D721Med (cell line): ENCODE results near the gene WIPF3.

Source experiments
- DNase-seq: peaks from one replicate; pipeline ENCODE4 v3.0.0; 2011; ENCODE audit warnings: low spot score; ENCODE audit not compliant: insufficient read length
- FAIRE-seq: peaks from 2 replicates; lab custom pipeline; 2011; peaks lifted over from hg19 to GRCh38; lab: Jason Lieb, UNC
- TF ChIP-seq, protein P1 (sequence below): IDR thresholded peaks from 2 replicates; pipeline ENCODE4 v1.5.1; 2012; ENCODE audit warnings: mild to moderate bottlenecking, control low read depth; ENCODE audit not compliant: insufficient read depth; ENCODE audit errors: missing control alignments

The WIPF3 gene

DNA sequence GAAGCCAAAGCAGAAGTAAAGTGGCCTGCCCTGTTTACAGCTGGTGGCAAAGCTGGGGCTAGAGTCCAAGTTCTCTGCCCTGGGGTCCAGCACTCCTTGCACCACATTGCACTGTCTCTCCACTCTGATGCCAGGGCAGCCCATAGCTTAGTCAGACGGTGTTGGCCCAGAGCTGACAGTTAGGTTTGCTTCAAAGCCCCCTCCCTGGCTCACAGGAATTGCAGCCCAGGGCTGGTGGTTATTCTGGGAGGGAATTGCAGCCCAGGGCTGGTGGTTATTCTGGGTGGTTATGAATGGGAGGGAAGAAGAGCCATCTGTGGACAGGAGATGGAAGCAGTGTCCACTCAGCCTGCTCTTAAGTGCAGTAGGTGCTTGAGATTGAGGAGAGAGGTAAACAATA lies 94.4 kb downstream of the WIPF3 start:
- TF ChIP-seq, protein P1, sequence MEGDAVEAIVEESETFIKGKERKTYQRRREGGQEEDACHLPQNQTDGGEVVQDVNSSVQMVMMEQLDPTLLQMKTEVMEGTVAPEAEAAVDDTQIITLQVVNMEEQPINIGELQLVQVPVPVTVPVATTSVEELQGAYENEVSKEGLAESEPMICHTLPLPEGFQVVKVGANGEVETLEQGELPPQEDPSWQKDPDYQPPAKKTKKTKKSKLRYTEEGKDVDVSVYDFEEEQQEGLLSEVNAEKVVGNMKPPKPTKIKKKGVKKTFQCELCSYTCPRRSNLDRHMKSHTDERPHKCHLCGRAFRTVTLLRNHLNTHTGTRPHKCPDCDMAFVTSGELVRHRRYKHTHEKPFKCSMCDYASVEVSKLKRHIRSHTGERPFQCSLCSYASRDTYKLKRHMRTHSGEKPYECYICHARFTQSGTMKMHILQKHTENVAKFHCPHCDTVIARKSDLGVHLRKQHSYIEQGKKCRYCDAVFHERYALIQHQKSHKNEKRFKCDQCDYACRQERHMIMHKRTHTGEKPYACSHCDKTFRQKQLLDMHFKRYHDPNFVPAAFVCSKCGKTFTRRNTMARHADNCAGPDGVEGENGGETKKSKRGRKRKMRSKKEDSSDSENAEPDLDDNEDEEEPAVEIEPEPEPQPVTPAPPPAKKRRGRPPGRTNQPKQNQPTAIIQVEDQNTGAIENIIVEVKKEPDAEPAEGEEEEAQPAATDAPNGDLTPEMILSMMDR, result no peak
- DNase-seq, result no peak
- FAIRE-seq, result no peak

DNA sequence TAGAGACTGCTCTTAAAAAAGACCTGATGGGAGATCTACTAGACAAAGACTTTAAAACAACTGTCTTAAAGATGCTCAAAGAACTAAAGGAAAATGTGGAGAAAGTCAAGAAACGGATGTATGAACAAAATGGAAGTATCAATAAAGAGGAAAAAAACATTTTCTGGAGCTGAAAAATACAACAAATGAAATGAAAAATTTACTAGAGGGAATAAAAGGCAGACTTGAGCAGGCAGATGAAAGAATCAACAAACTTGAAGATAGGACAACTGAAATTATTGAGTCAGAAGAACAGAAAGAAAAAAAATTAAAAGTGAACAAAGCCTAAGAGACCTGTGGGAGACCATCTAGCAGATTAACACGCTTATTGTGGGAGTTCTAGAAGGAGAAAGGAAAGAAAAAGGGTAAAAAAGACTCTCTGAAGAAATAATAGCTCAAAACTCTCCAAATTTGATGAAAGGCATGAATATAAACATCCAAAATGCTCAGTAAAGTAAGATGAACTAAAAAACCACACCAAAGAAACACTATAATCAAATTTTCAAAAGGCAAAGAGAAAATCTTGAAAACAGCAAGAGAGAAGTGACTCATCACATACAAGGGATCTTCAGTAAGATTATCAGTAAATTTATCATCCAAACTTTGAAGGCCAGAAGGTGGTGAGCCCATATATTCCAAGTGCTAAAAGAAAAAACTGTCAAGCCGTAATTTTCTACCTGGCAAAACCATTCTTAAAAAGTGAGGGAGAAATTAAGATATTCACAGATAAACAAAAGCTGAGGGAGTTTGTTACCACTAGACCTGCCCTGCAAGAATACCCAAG lies 100.1 kb downstream of the WIPF3 start:
- DNase-seq, result no peak
- TF ChIP-seq, protein P1, result no peak
- no peak for FAIRE-seq

DNA sequence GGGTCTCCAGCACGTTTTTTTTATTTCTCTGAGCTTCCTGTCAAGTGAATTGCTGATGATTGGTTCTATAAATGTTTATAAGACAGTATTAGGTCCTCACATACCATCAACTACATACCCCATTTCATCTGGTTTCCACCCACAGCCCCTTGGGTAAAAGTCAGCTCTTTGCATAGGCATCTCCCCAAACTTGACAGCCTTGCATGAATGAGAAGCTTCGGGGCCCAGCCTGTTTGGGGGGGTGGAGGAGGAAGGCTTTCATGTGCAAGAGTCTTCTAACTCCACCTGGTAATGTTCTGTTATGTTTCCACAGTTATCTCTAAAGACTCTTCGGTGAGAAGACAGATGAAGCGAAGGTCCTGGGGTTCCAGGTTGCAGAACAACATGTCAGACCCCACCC lies 107.9 kb downstream of the WIPF3 start:
- no peak for FAIRE-seq
- no peak for DNase-seq
- TF ChIP-seq, protein P1, result no peak

DNA sequence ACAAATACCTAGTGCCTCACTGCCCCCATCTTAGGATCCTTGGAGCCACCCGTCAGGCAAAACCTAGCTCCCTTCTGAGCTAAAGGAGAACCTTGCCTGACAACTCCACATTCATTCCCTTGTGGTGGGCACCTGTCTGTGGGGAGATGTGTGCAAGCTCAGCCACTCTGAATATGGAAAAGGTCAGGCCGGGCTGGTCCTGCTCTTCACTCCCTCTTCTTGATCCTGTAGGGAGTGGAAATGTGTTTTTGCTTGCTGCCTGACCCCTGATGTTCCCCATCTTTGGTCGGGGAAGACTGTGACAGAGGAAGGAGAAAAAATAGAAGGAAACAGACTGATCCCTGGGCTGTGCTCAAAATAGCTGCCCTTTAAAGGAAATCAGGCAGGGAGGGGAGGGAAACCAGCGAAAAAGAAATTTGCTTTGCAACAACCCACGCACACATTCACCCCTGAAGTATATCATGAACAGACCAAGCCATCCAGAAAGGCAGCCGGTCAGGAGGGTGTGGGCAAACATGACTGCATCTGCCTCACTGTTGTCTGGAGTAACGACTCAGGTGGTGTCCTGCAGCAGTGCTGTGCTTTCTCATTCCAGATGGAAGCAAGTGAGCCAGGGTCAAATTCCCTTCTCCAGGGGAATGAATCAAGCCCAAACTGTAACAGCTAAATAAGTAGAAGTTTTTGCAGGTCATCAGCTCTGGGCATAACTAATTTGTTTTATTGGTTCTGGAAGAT lies 109.3 kb downstream of the WIPF3 start:
- TF ChIP-seq, protein P1, result no peak
- FAIRE-seq (no peak), DNase-seq (no peak)

DNA sequence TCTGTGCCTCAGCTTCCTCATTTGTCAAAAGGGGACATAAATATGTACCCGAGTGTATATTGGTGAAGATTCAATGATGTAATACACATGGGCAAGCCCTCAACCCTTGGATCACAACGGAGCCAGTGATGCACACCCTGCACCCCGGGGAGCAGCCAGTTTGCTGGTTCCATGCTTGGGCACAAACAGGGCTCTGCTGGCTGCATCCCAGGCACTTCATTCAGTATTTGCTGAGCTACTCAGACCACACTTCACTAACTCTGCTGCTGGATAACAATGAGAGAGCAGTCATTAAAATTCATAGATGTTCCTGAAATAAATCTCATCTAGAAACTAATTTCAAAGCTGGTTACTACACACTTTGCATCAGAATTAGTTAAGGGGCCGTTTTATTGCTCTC lies 111.3 kb downstream of the WIPF3 start:
- DNase-seq, result no peak
- TF ChIP-seq, protein P1, result no peak
- no peak for FAIRE-seq

DNA sequence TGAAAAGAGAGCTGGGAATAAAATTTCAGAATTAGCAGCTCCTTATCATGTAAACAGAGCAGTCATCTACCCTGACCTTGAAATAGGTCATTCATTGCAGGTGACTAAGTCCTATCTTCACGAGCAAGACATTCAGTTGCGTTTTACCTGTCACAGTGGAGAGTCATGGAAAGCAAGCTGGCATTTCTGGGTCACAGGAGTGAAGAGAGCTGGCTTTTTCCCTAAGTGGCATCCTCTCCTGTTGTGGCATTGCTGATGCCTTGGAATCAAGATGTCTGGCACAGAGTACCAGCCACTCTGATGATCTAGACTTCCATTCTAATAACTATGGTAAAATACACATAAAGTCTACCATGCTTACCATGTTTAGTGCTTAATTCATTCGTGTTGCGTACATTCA lies 112.5 kb downstream of the WIPF3 start:
- FAIRE-seq (no peak), DNase-seq (no peak)
- TF ChIP-seq, protein P1, result no peak

DNA sequence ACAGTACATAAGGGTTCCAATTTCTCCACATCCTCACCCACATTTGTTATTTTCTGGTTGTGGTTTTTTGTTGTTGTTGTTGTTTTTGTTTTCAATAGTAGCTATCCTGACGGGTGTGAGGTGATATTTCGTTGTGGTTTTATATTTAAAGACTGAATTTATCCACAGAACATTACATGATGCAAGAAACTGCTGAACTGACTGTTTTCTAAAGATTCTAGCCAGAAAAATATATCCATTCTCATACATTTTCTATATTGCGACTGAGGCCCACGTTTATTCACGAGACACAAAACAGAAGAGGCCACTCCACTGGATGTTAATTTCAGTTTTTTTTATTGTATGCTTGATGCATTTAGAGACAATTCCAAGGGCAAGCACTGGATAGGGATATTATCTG lies 113.5 kb downstream of the WIPF3 start:
- DNase-seq (no peak), FAIRE-seq (no peak)
- TF ChIP-seq, protein P1, result no peak
